ENCODE data around the gene DPEP1. TPM values are rescaled to one million over a fixed set of nuclear protein-coding genes. Genes with fewer than 3 reads are reported as not detected.

DPEP1 gene
- polyA plus RNA-seq, 1 donor (not counting 4 experiments of a cell fraction or from before 2014, with no cell fraction given), result 0.13 TPM

GRCh38 chr16:89579351-89579750 is 34.1 kb upstream of the DPEP1 start:
- H3K79me2 ChIP-seq (ENCODE audit: control insufficient read depth, insufficient read depth, low read length), result no peaks in the 10 kb centered on the region
- peaks cover 0 to 2% of the 10 kb centered on the region in 2 experiments for H3K36me3 ChIP-seq (ENCODE audit: control insufficient read depth in 2 of 2, extremely low read depth in 1 of 2, insufficient read depth in 2 of 2, low read length in 2 of 2)
- no peak overlapping the region for H3K4me2 ChIP-seq (ENCODE audit: control insufficient read depth, extremely low read depth, insufficient read depth, low read depth, low read length)
- no peaks in the 10 kb centered on the region for H3K9me3 ChIP-seq (ENCODE audit: control insufficient read depth, low read depth, low read length)
- TF ChIP-seq CTCF (optimal IDR thresholded peaks at IDR 0.05 in 1 of 3, IDR thresholded peaks at IDR 0.05 in 1 of 3, conservative IDR thresholded peaks at IDR 0.05 in 1 of 3; ENCODE audit: extremely low read depth in 1 of 3, insufficient read depth in 2 of 3, low read length in 3 of 3), result no peak
- TF ChIP-seq EZH2 (IDR thresholded peaks at IDR 0.05; ENCODE audit: low read length), result no peak
- no peak for FAIRE-seq
- no peaks in the 10 kb centered on the region for H4K20me1 ChIP-seq (ENCODE audit: control insufficient read depth, extremely low read depth, insufficient read depth, low read length)
- H3K4me3 ChIP-seq (ENCODE audit: control insufficient read depth in 2 of 3, extremely low read depth in 1 of 3, insufficient read depth in 2 of 3, low read depth in 1 of 3, low read length in 3 of 3), result no peak overlapping the region
- H3K4me1 ChIP-seq (ENCODE audit: control insufficient read depth, extremely low read depth, insufficient read depth, low read length), result peaks cover 18% of the 10 kb centered on the region
- no peak overlapping the region for H3K27ac ChIP-seq (ENCODE audit: control insufficient read depth, insufficient read depth, low read length)
- H3K9ac ChIP-seq (ENCODE audit: control insufficient read depth, extremely low read depth, insufficient read depth, low read length), result no peak overlapping the region
- DNase-seq (ENCODE audit: low read depth, low spot score), result no peak
- dilution Hi-C loops (cut with MboI; ENCODE audit: extremely low pct_ligation_motif_present, low sequenced_read_pairs), result no loop called here
- peaks cover 7% of the 10 kb centered on the region for H3K27me3 ChIP-seq (ENCODE audit: control insufficient read depth, extremely low read depth, insufficient read depth, low read length)
- H2AFZ ChIP-seq (ENCODE audit: control insufficient read depth, low read length), result no peak overlapping the region
- H3K9me1 ChIP-seq (ENCODE audit: control insufficient read depth, extremely low read depth, insufficient read depth, low read length), result peaks cover 2% of the 10 kb centered on the region

- peak overlapping the region; percentile 1 for H3K27ac ChIP-seq (ENCODE audit: control insufficient read depth, insufficient read depth, low read length)
- DNase-seq (ENCODE audit: low read depth, low spot score) (no peak), FAIRE-seq (peak; percentile 49)
- H3K4me1 ChIP-seq (ENCODE audit: control insufficient read depth, extremely low read depth, insufficient read depth, low read length), result peaks cover 23% of the 10 kb centered on the region
- no peak overlapping the region for H3K9ac ChIP-seq (ENCODE audit: control insufficient read depth, extremely low read depth, insufficient read depth, low read length)
- H4K20me1 ChIP-seq (ENCODE audit: control insufficient read depth, extremely low read depth, insufficient read depth, low read length), result no peaks in the 10 kb centered on the region
- no peak overlapping the region for H2AFZ ChIP-seq (ENCODE audit: control insufficient read depth, low read length)
- H3K4me3 ChIP-seq (ENCODE audit: control insufficient read depth in 2 of 3, extremely low read depth in 1 of 3, insufficient read depth in 2 of 3, low read depth in 1 of 3, low read length in 3 of 3), result no peak overlapping the region
- peaks cover 2% of the 10 kb centered on the region for H3K9me1 ChIP-seq (ENCODE audit: control insufficient read depth, extremely low read depth, insufficient read depth, low read length)
- dilution Hi-C loops (cut with MboI; ENCODE audit: extremely low pct_ligation_motif_present, low sequenced_read_pairs), result no loop called here
- H3K4me2 ChIP-seq (ENCODE audit: control insufficient read depth, extremely low read depth, insufficient read depth, low read depth, low read length), result no peak overlapping the region
- H3K79me2 ChIP-seq (ENCODE audit: control insufficient read depth, insufficient read depth, low read length), result no peaks in the 10 kb centered on the region
- no peaks in the 10 kb centered on the region for H3K9me3 ChIP-seq (ENCODE audit: control insufficient read depth, low read depth, low read length)
- peaks cover 0 to 2% of the 10 kb centered on the region in 2 experiments for H3K36me3 ChIP-seq (ENCODE audit: control insufficient read depth in 2 of 2, extremely low read depth in 1 of 2, insufficient read depth in 2 of 2, low read length in 2 of 2)
- no peaks in the 10 kb centered on the region for H3K27me3 ChIP-seq (ENCODE audit: control insufficient read depth, extremely low read depth, insufficient read depth, low read length)
- TF ChIP-seq CTCF (optimal IDR thresholded peaks at IDR 0.05 in 1 of 3, IDR thresholded peaks at IDR 0.05 in 1 of 3, conservative IDR thresholded peaks at IDR 0.05 in 1 of 3; ENCODE audit: extremely low read depth in 1 of 3, insufficient read depth in 2 of 3, low read length in 3 of 3) (no peak), EZH2 (IDR thresholded peaks at IDR 0.05; ENCODE audit: low read length) (no peak)
These were observed 32.3 kb upstream of the DPEP1 start for GRCh38 chr16:89581045-89581695.

Data from keratinocyte (primary cell).